CD14-positive monocyte (primary cell): ENCODE results near the gene CCDC197. TPM values are rescaled to one million over a fixed set of nuclear protein-coding genes. Genes with fewer than 3 reads are reported as not detected.
A peak's percentile ranks its signal among the peaks of the same experiment; 100 is the strongest.

Experiments used
- DNase-seq, 3 donors: peaks; one replicate each; pipeline ENCODE4 v3.0.0-alpha.2; 2011 to 2022
- H2AFZ ChIP-seq: 2 replicates; pipeline ENCODE4 v1.6.0; 2012; ENCODE audit warnings: mild to moderate bottlenecking, low read depth, low read length, inconsistent platforms; ENCODE audit not compliant: insufficient read depth, poor library complexity, severe bottlenecking
- H3K27ac ChIP-seq, 2 donors: 1 replicate in 1 of 2; 2 replicates in 1 of 2; pipeline ENCODE4 v1.5.1; 2012 to 2013; ENCODE audit warnings: low read length in 2 of 2, control low read depth in 1 of 2, inconsistent platforms in 1 of 2, low read depth in 1 of 2, mild to moderate bottlenecking in 1 of 2
- H3K27me3 ChIP-seq, 2 donors: one replicate each; pipeline versions ENCODE4 v1.6.0 to v1.6.1; 2011 to 2013; ENCODE audit warnings: low read length in 2 of 2; ENCODE audit not compliant: control insufficient read depth in 2 of 2, insufficient read depth in 2 of 2
- H3K36me3 ChIP-seq, 2 donors: replicated peaks in 1 of 2; 1 replicate in 1 of 2; 2 replicates in 1 of 2; pipeline versions ENCODE4 v1.5.1 to v1.6.1; 2012 to 2013; ENCODE audit warnings: low read length in 2 of 2, control low read depth in 1 of 2, inconsistent platforms in 1 of 2, mild to moderate bottlenecking in 1 of 2; ENCODE audit not compliant: insufficient read depth in 2 of 2, control insufficient read depth in 1 of 2
- H3K4me1 ChIP-seq, 2 donors: 1 replicate in 1 of 2; 2 replicates in 1 of 2; pipeline versions ENCODE4 v1.5.1 to v1.6.1; 2012 to 2013; ENCODE audit warnings: low read length in 2 of 2, control low read depth in 1 of 2, inconsistent platforms in 1 of 2, mild to moderate bottlenecking in 1 of 2, moderate library complexity in 1 of 2; ENCODE audit not compliant: insufficient read depth in 2 of 2, control insufficient read depth in 1 of 2
- H3K4me2 ChIP-seq: replicated peaks from 2 replicates; pipeline ENCODE3; 2012; ENCODE audit warnings: low read length, moderate library complexity, mild to moderate bottlenecking; ENCODE audit not compliant: poor library complexity, severe bottlenecking; ENCODE audit errors: extremely low read depth
- H3K4me3 ChIP-seq, 3 experiments: fragments of 200-600 bp in 1 of 3; sonication (generic) in 1 of 3; replicated peaks in 1 of 3; 1 replicate in 2 of 3; 2 replicates in 1 of 3; pipeline ENCODE4 v1.5.1; 2011 to 2013; ENCODE audit warnings: low read length in 3 of 3, mild to moderate bottlenecking in 3 of 3, control low read depth in 2 of 3, low read depth in 2 of 3, inconsistent platforms in 1 of 3, moderate library complexity in 1 of 3
- H3K79me2 ChIP-seq: 2 replicates; pipeline ENCODE4 v1.6.0; 2012; ENCODE audit warnings: mild to moderate bottlenecking, control low read depth, inconsistent platforms, low read length, moderate library complexity; ENCODE audit not compliant: insufficient read depth
- H3K9ac ChIP-seq: 2 replicates; pipeline ENCODE4 v1.6.0; 2017; ENCODE audit warnings: low read length, mild to moderate bottlenecking; ENCODE audit not compliant: insufficient read depth, poor library complexity, severe bottlenecking
- H3K9me3 ChIP-seq, 2 donors: replicated peaks in 1 of 2; 1 replicate in 1 of 2; 2 replicates in 1 of 2; pipeline versions ENCODE4 v1.5.1 to v1.6.1; 2012 to 2013; ENCODE audit warnings: low read length in 2 of 2, control low read depth in 1 of 2; ENCODE audit not compliant: control insufficient read depth in 1 of 2, insufficient read depth in 1 of 2
- H4K20me1 ChIP-seq: 2 replicates; pipeline ENCODE4 v1.6.0; 2012; ENCODE audit warnings: mild to moderate bottlenecking, low read length, control low read depth, moderate library complexity; ENCODE audit not compliant: insufficient read depth
- H3K27ac Mint-ChIP-seq, 7 donors: one replicate each; pipeline ENCODE4 v1.8.0; 2020; ENCODE audit warnings: mild to moderate bottlenecking in 7 of 7, mixed read lengths in 7 of 7, moderate library complexity in 6 of 7, inconsistent platforms in 2 of 7
- H3K27me3 Mint-ChIP-seq, 3 donors: one replicate each; pipeline ENCODE4 v1.8.0; 2021 to 2022; ENCODE audit warnings: low read depth in 3 of 3, mild to moderate bottlenecking in 3 of 3, mixed read lengths in 3 of 3, moderate library complexity in 3 of 3, inconsistent platforms in 1 of 3
- H3K36me3 Mint-ChIP-seq, 2 donors: one replicate each; pipeline ENCODE4 v1.8.0; 2020; ENCODE audit warnings: mixed read lengths in 2 of 2, inconsistent platforms in 1 of 2, mild to moderate bottlenecking in 1 of 2
- H3K4me1 Mint-ChIP-seq: one replicate; pipeline ENCODE4 v1.8.0; 2020; ENCODE audit warnings: mild to moderate bottlenecking, mixed read lengths
- H3K4me3 Mint-ChIP-seq, 2 donors: one replicate each; pipeline ENCODE4 v1.8.0; 2020; ENCODE audit warnings: mild to moderate bottlenecking in 2 of 2, mixed read lengths in 2 of 2, moderate library complexity in 1 of 2
- H3K9me3 Mint-ChIP-seq, 7 donors: one replicate each; pipeline ENCODE4 v1.8.0; 2020 to 2022; ENCODE audit warnings: mixed read lengths in 7 of 7, mild to moderate bottlenecking in 6 of 7, moderate library complexity in 6 of 7, inconsistent platforms in 2 of 7
- WGBS: methylation state at CpG from one replicate; pipeline ENCODE4 v1.1.5; 2013; ENCODE audit warnings: missing lambda C conversion rate; ENCODE audit not compliant: insufficient coverage; 5-methylcytosine and 5-hydroxymethylcytosine counted together
- intact Hi-C, 2 donors: fragments of 100-400 bp; cut with micrococcal nuclease; formaldehyde crosslinking; loops; one replicate each; pipeline versions ENCODE4 v1.15.0 to v1.15.1; 2023
- polyA minus RNA-seq: library from RNA; depleted of rRNA, polyadenylated mRNA; stranded (reverse); fragments of >200 nt; gene quantifications from 2 replicates; pipeline ENCODE4 v1.2.3, GENCODE V29; 2012
- polyA plus RNA-seq, 3 donors: library from polyadenylated mRNA; depleted of rRNA in 1 of 3; unstranded in 2 of 3; stranded (reverse) in 1 of 3; fragments of 300-500 nt in 2 of 3; fragments of >200 nt in 1 of 3; fragmentation: Illumina TruSeq in 2 of 3; gene quantifications; 1 replicate in 2 of 3; 2 replicates in 1 of 3; pipeline ENCODE4 v1.2.3, GENCODE V29; 2012 to 2021
- total RNA-seq, 12 experiments: library from RNA in 1 of 12; stranded (reverse) in 1 of 12; fragments of 120-200 nt in 1 of 12; gene quantifications; one replicate each; pipeline ENCODE4 v1.2.4 and lab custom pipeline; 2013 to 2026; ENCODE audit warnings: mixed read lengths in 6 of 12, inconsistent platforms in 1 of 12
- TF ChIP-seq, protein P1 (sequence below): fragments of 200-600 bp; IDR thresholded peaks from one replicate; pipeline ENCODE4 v1.8.0; 2022; ENCODE audit warnings: antibody characterized with exemption, mild to moderate bottlenecking

Gene CCDC197
- not detected for total RNA-seq (2013)
- polyA plus RNA-seq (not detected), polyA minus RNA-seq (not detected in 2 replicates), total RNA-seq (lab: John Stamatoyannopoulos, UW) (0 to 0.23 (median 0.10) reads per million in 11 experiments)

DNA sequence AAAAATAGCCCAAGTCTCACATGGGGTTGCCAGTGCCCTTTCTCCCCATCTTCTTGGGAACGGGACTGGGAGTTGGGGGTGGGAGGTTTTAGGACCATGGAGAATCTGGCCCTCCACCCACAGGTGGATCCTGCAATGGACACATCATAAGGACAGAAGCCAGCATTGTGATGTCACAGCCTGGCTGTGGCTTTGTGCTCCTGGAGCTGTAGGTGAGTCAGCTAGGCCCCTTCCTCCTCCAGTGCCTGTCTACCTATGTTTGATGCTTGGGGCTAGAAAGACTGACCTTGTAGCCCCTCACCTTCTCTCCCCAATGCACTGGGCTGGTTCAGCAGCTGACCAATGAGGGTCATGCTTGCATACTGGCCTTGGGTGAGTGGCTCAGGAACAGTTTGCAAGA lies at the start of gene CCDC197:
CCDC197 (plus strand) TSS at position 220 of the 400 bp plus-strand sequence. CDS start 831 bp downstream, outside the sequence.
- H3K36me3 Mint-ChIP-seq = no peaks in the 10 kb centered on the region
- H3K9ac ChIP-seq = no peak within 1 kb of the TSS
- no peak within 1 kb of the TSS for H3K4me3 Mint-ChIP-seq
- no peaks in the 10 kb centered on the region for H3K27me3 ChIP-seq
- H3K9me3 ChIP-seq = no peaks in the 10 kb centered on the region
- H3K4me2 ChIP-seq = no peak within 1 kb of the TSS
- H4K20me1 ChIP-seq = no peaks in the 10 kb centered on the region
- H3K4me1 Mint-ChIP-seq = peaks cover 4% of the 10 kb centered on the region
- H3K79me2 ChIP-seq = no peaks in the 10 kb centered on the region
- H3K27ac Mint-ChIP-seq = no peak within 1 kb of the TSS
- H3K27me3 Mint-ChIP-seq = peaks cover 9 to 30% (median 16%) of the 10 kb centered on the region in 3 donors
- intact Hi-C loops = no loop called here
- peak in 1 of 3 donors; percentile 29 for DNase-seq
- H3K36me3 ChIP-seq = no peaks in the 10 kb centered on the region
- TF ChIP-seq, protein P1, sequence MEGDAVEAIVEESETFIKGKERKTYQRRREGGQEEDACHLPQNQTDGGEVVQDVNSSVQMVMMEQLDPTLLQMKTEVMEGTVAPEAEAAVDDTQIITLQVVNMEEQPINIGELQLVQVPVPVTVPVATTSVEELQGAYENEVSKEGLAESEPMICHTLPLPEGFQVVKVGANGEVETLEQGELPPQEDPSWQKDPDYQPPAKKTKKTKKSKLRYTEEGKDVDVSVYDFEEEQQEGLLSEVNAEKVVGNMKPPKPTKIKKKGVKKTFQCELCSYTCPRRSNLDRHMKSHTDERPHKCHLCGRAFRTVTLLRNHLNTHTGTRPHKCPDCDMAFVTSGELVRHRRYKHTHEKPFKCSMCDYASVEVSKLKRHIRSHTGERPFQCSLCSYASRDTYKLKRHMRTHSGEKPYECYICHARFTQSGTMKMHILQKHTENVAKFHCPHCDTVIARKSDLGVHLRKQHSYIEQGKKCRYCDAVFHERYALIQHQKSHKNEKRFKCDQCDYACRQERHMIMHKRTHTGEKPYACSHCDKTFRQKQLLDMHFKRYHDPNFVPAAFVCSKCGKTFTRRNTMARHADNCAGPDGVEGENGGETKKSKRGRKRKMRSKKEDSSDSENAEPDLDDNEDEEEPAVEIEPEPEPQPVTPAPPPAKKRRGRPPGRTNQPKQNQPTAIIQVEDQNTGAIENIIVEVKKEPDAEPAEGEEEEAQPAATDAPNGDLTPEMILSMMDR = no peak
- WGBS = no CpG with 5 or more reads among the region's 1 CpG
- H3K9me3 Mint-ChIP-seq = no peaks in the 10 kb centered on the region
- no peak within 1 kb of the TSS for H2AFZ ChIP-seq
- H3K27ac ChIP-seq = no peak within 1 kb of the TSS
- H3K4me1 ChIP-seq = no peaks in the 10 kb centered on the region
- no peak within 1 kb of the TSS for H3K4me3 ChIP-seq

DNA sequence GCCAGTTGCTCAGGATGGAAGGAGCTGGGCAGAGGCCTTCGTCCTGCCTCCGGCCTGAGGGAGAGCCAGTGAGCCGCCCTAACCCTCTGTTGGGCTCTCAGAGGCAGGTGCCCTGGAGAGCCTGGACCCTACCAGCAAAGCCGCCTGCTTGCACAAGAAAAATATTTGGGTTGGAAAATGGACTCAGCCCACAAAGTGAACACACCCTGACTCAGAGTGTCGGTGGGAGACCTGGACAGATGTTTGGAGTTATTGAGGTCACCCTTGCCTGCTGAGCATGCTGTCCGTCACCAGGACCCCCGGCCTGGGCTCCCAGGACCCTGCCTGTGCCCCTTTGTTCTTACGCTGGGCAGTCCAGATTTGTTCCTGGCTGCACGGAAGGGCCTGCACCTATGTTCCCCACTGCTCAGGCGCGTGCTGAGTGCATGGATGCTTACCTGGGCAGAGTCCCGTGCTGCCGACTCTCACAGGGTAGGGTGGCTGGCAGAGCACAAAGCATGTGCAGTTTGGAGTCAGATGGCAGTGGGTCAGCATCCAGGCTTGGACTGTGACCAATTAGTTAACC lies 47.5 kb upstream of the CCDC197 start:
- Histone ChIP-seq H3K4me1 (peaks cover 17 to 20% of the 10 kb centered on the region in 2 donors), H3K27me3 (no peaks in the 10 kb centered on the region), H3K9me3 (no peaks in the 10 kb centered on the region), H3K36me3 (no peaks in the 10 kb centered on the region), H3K9ac (no peak overlapping the region), H3K4me2 (no peak overlapping the region), H4K20me1 (no peaks in the 10 kb centered on the region), H3K27ac (no peak overlapping the region), H2AFZ (no peak overlapping the region), H3K79me2 (no peaks in the 10 kb centered on the region), H3K4me3 (no peak overlapping the region)
- Mint-ChIP-seq H3K36me3 (peaks cover 7 to 31% of the 10 kb centered on the region in 2 donors), H3K4me3 (no peak overlapping the region), H3K27me3 (peaks cover 0 to 2% (median 0%) of the 10 kb centered on the region in 3 donors), H3K27ac (peak overlapping the region in 1 of 7 donors; percentile 22), H3K9me3 (no peaks in the 10 kb centered on the region), H3K4me1 (peaks cover 25% of the 10 kb centered on the region)
- intact Hi-C loops = no loop called here
- DNase-seq = no peak
- 96% methylated on average over 13 of the region's 13 CpGs for WGBS
- TF ChIP-seq, protein P1 = no peak
